HuH-7 (cell line): Measurements from ENCODE around the gene PAK1IP1.
"Not testable (repeated sequence)": the region's sequence is repeated elsewhere in the genome, so short reads cannot be mapped to it uniquely, and the experiment has no call there.

Experiments
- DNase-seq: peaks from one replicate; pipeline ENCODE4 v3.0.0; 2011; ENCODE audit warnings: low spot score

Gene PAK1IP1

GRCh38 chr6:10694302-10695085, at the start of gene PAK1IP1, which contains the start of gene C6orf52:
Gene PAK1IP1 (plus strand): TSS chr6:10694972. CDS start chr6:10694986, 14 bp downstream.
Gene C6orf52 (minus strand): TSS chr6:10694616. CDS start chr6:10687550, 7,066 bp downstream.
- peak; percentile 62 for DNase-seq

- DNase-seq: no peak
Measured at GRCh38 chr6:10655508-10656055, 39.2 kb upstream of the PAK1IP1 start.

- no peak for DNase-seq
Measured at GRCh38 chr6:10658910-10659698, 35.7 kb upstream of the PAK1IP1 start.

GRCh38 chr6:10659699-10660348, 34.9 kb upstream of the PAK1IP1 start:
- no peak for DNase-seq

- DNase-seq: not testable (repeated sequence)
Measured at GRCh38 chr6:10660431-10661191, 34.2 kb upstream of the PAK1IP1 start.

- no peak for DNase-seq
Measured at GRCh38 chr6:10662207-10662606, 32.6 kb upstream of the PAK1IP1 start.

- DNase-seq: no peak
Measured at GRCh38 chr6:10662742-10663141, 32.0 kb upstream of the PAK1IP1 start.

- not testable (repeated sequence) for DNase-seq
Measured at GRCh38 chr6:10665595-10665994, 29.2 kb upstream of the PAK1IP1 start.

- DNase-seq: no peak
Measured at GRCh38 chr6:10668126-10668917, 26.4 kb upstream of the PAK1IP1 start.

GRCh38 chr6:10676403-10676802, 18.4 kb upstream of the PAK1IP1 start:
- no peak for DNase-seq

- no peak for DNase-seq
Measured at GRCh38 chr6:10678456-10678855, 16.3 kb upstream of the PAK1IP1 start.

GRCh38 chr6:10681795-10682194, 13.0 kb upstream of the PAK1IP1 start:
- no peak for DNase-seq

GRCh38 chr6:10682355-10682988, 12.3 kb upstream of the PAK1IP1 start:
- no peak for DNase-seq

GRCh38 chr6:10684618-10685017, 10.2 kb upstream of the PAK1IP1 start:
- no peak for DNase-seq

GRCh38 chr6:10685092-10685915, 9.5 kb upstream of the PAK1IP1 start:
- no peak for DNase-seq

- no peak for DNase-seq
Measured at GRCh38 chr6:10686901-10687300, 7.9 kb upstream of the PAK1IP1 start.

GRCh38 chr6:10687582-10687981, 7.2 kb upstream of the PAK1IP1 start:
- DNase-seq: no peak

GRCh38 chr6:10690651-10691445, 3.9 kb upstream of the PAK1IP1 start:
- DNase-seq: no peak
